Subcutaneous adipose tissue (tissue), 4 donors: ENCODE results near the gene CAMTA1. TPM values are rescaled to one million over a fixed set of nuclear protein-coding genes. Genes with fewer than 3 reads are reported as not detected.

Experiments
- total RNA-seq, 4 donors: library from RNA; depleted of rRNA; stranded (reverse); fragments of >200 nt; gene quantifications; one replicate each; pipeline ENCODE4 v1.1.0, GENCODE V29; 2016
- TF ChIP-seq, protein P1 (sequence below): fragments of 450-650 bp; IDR thresholded peaks from one replicate; pipeline ENCODE4 v1.5.1; 2016; ENCODE audit warnings: low read depth, mild to moderate bottlenecking, control low read depth, antibody characterized with exemption, moderate library complexity

The CAMTA1 gene
- total RNA-seq, 4 donors from 2014 or later: 58.6 to 82.5 (median 78.0) TPM

DNA sequence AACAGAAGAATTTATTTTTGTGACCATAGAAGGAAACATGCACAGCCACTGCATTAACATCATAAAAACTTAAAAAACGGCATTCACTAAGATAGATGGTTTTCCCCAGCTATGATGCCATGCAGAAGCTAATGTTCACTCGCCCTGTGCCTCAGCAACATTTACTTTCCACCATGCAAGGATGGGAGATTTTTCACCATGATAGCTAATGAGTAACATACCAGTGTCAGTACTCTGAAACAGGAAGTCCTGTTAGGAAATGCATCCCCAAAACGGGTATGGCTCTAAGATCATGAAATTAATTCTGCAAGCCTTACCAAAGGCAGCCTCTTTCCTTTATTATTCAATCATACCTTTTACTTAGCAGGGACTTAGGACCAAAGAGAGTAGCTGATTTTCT, 968.4 kb downstream of the CAMTA1 start:
- TF ChIP-seq, protein P1, sequence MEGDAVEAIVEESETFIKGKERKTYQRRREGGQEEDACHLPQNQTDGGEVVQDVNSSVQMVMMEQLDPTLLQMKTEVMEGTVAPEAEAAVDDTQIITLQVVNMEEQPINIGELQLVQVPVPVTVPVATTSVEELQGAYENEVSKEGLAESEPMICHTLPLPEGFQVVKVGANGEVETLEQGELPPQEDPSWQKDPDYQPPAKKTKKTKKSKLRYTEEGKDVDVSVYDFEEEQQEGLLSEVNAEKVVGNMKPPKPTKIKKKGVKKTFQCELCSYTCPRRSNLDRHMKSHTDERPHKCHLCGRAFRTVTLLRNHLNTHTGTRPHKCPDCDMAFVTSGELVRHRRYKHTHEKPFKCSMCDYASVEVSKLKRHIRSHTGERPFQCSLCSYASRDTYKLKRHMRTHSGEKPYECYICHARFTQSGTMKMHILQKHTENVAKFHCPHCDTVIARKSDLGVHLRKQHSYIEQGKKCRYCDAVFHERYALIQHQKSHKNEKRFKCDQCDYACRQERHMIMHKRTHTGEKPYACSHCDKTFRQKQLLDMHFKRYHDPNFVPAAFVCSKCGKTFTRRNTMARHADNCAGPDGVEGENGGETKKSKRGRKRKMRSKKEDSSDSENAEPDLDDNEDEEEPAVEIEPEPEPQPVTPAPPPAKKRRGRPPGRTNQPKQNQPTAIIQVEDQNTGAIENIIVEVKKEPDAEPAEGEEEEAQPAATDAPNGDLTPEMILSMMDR: no peak

GRCh38 chr1:7754234-7754633, 969.0 kb downstream of the CAMTA1 start:
- TF ChIP-seq, protein P1: no peak

DNA sequence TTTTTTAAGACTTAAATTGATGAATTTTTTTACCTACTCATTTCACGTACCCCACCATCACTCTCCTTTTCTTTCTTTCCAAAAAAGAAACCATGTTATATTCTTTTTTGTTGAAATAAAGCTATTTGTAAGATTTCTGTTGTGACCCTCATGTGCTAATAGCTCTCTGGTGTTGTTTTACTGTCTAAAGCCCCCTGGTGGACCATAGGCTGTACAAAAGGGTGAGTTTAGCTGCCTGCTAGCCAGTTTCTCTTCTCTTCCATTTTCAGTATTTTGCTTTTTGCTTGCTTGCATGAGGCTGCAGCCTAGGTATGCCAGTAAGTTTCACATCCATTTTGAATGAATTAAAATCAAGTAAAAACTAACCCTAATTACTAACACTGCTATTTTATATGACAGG, 970.2 kb downstream of the CAMTA1 start:
- TF ChIP-seq, protein P1: no peak

GRCh38 chr1:7760245-7760644, 975.0 kb downstream of the CAMTA1 start:
- TF ChIP-seq, protein P1: no peak

- TF ChIP-seq, protein P1: no peak
Measured at GRCh38 chr1:7761103-7761502, 975.8 kb downstream of the CAMTA1 start.

- TF ChIP-seq, protein P1: no peak
Measured at GRCh38 chr1:7767176-7767575, 981.9 kb downstream of the CAMTA1 start.

DNA sequence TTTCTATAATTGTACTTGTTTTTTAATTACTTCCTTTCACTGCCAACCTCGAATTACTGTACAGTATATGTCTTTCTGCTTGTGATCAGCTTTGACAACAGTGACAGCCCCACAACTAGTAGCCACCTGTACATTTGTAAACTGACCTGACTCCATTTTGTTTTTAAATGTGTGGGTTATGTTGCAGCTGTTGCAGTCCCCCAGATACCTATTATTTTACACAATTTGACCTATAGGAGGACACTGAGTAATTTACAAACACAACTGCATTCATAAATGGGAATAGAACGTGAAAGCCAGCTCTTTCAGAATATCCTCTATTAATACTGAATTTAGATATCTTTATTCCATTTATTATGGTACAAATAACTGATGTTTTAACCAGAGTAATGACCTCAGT, 983.3 kb downstream of the CAMTA1 start:
- TF ChIP-seq, protein P1: no peak
